SK-N-MC (cell line): ENCODE measurements around the gene P2RY2.

Source experiments
- EZH2 ChIP-seq: fragments of 200-600 bp; sonication (generic); IDR thresholded peaks from one replicate; pipeline ENCODE4 v1.6.1; 2017; ENCODE audit warnings: antibody characterized with exemption
- FOXP2 ChIP-seq: optimal IDR thresholded peaks from 2 replicates; pipeline ENCODE3; 2011; ENCODE audit warnings: mild to moderate bottlenecking, moderate library complexity; ENCODE audit not compliant: insufficient read depth; ENCODE audit errors: extremely low read length, control extremely low read depth
- POLR2AphosphoS5 ChIP-seq: IDR thresholded peaks from 2 replicates; pipeline ENCODE4 v1.6.1; 2012; ENCODE audit warnings: mild to moderate bottlenecking, low read depth, low read length, borderline replicate concordance

DNA sequence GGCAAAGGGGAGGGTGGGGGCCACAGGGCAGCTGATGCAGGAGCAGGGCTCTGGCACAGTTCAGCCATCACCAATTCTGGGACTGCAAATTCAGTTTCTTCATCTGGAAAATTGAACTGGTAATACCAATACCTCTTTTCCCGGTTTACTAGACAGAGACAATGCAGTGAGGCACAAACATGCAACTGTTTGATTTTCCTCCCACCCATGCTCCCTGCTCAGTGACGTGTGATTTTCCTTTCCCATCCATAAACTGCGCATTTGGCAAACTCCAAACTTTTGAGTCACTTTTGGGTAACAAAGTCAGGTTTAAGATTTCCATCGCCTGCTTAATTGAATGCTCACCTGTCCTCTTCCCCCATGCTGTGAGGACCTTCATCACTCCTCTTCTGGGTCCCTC is 23.2 kb downstream of the P2RY2 start:
- no peak for TF ChIP-seq EZH2
- no peak for TF ChIP-seq FOXP2
- TF ChIP-seq POLR2AphosphoS5, result no peak
